IPS-20b (cell line): ENCODE data around the gene C1QTNF9B.
A peak's percentile ranks its signal among the peaks of the same experiment; 100 is the strongest.
"Not testable (repeated sequence)": the region's sequence is repeated elsewhere in the genome, so short reads cannot be mapped to it uniquely, and the experiment has no call there.

ENCODE experiments used
- H3K27ac ChIP-seq: one replicate; pipeline ENCODE4 v1.5.1; 2013; ENCODE audit warnings: low read length
- H3K27me3 ChIP-seq: 2 replicates; pipeline ENCODE4 v1.6.1; 2013; ENCODE audit warnings: mild to moderate bottlenecking, low read length, inconsistent platforms; ENCODE audit not compliant: insufficient read depth
- H3K36me3 ChIP-seq: 2 replicates; pipeline ENCODE4 v1.6.1; 2013; ENCODE audit warnings: low read depth, mild to moderate bottlenecking, inconsistent platforms, low read length, moderate library complexity; ENCODE audit not compliant: insufficient read depth
- H3K4me1 ChIP-seq: 2 replicates; pipeline ENCODE4 v1.6.1; 2013; ENCODE audit warnings: mild to moderate bottlenecking, control low read depth, inconsistent platforms, low read length, moderate library complexity; ENCODE audit not compliant: insufficient read depth
- H3K4me3 ChIP-seq: 2 replicates; pipeline ENCODE4 v1.5.1; 2013; ENCODE audit warnings: mild to moderate bottlenecking, low read length, inconsistent platforms
- H3K9ac ChIP-seq: 2 replicates; pipeline ENCODE4 v1.6.1; 2013; ENCODE audit warnings: low read depth, mild to moderate bottlenecking, inconsistent platforms, low read length, moderate library complexity
- H3K9me3 ChIP-seq: 2 replicates; pipeline ENCODE4 v1.6.1; 2013; ENCODE audit warnings: mild to moderate bottlenecking, low read depth, low read length, inconsistent platforms; ENCODE audit not compliant: insufficient read depth

The C1QTNF9B gene

GRCh38 chr13:23897452-23897919, at the start of gene C1QTNF9B:
C1QTNF9B (minus strand) TSS chr13:23897502.
- H3K9ac ChIP-seq, H3K4me1 ChIP-seq, H3K9me3 ChIP-seq, H3K27me3 ChIP-seq, H3K27ac ChIP-seq, H3K4me3 ChIP-seq, H3K36me3 ChIP-seq: not testable (repeated sequence)

- H3K4me1 ChIP-seq: no peaks in the 10 kb centered on the region
- no peaks in the 10 kb centered on the region for H3K9me3 ChIP-seq
- no peak overlapping the region for H3K4me3 ChIP-seq
- no peak overlapping the region for H3K9ac ChIP-seq
- H3K27me3 ChIP-seq: no peaks in the 10 kb centered on the region
- no peaks in the 10 kb centered on the region for H3K36me3 ChIP-seq
- H3K27ac ChIP-seq: no peak overlapping the region
These were observed 49.6 kb upstream of the C1QTNF9B start for GRCh38 chr13:23946900-23947299.

GRCh38 chr13:23946067-23946466, 48.8 kb upstream of the C1QTNF9B start:
- Histone ChIP-seq H3K9ac (no peak overlapping the region), H3K4me3 (no peak overlapping the region), H3K4me1 (no peaks in the 10 kb centered on the region), H3K27me3 (no peaks in the 10 kb centered on the region), H3K27ac (no peak overlapping the region), H3K36me3 (no peaks in the 10 kb centered on the region), H3K9me3 (no peaks in the 10 kb centered on the region)

GRCh38 chr13:23945612-23946011, 48.3 kb upstream of the C1QTNF9B start:
- Histone ChIP-seq H3K27ac (no peak overlapping the region), H3K4me1 (no peaks in the 10 kb centered on the region), H3K4me3 (no peak overlapping the region), H3K9me3 (no peaks in the 10 kb centered on the region), H3K9ac (no peak overlapping the region), H3K27me3 (no peaks in the 10 kb centered on the region), H3K36me3 (no peaks in the 10 kb centered on the region)

- Histone ChIP-seq H3K4me1 (no peaks in the 10 kb centered on the region), H3K4me3 (no peak overlapping the region), H3K36me3 (no peaks in the 10 kb centered on the region), H3K9ac (no peak overlapping the region), H3K27ac (no peak overlapping the region), H3K27me3 (no peaks in the 10 kb centered on the region), H3K9me3 (no peaks in the 10 kb centered on the region)
These were observed 43.9 kb upstream of the C1QTNF9B start for GRCh38 chr13:23941211-23941610.

- H3K27me3 ChIP-seq, H3K4me3 ChIP-seq, H3K27ac ChIP-seq, H3K4me1 ChIP-seq, H3K9ac ChIP-seq, H3K9me3 ChIP-seq, H3K36me3 ChIP-seq: not testable (repeated sequence)
These were observed 42.4 kb upstream of the C1QTNF9B start for GRCh38 chr13:23939666-23940065.

- no peaks in the 10 kb centered on the region for H3K9me3 ChIP-seq
- H3K36me3 ChIP-seq: no peaks in the 10 kb centered on the region
- H3K27me3 ChIP-seq: no peaks in the 10 kb centered on the region
- H3K9ac ChIP-seq: no peak overlapping the region
- H3K4me3 ChIP-seq: no peak overlapping the region
- no peaks in the 10 kb centered on the region for H3K4me1 ChIP-seq
- no peak overlapping the region for H3K27ac ChIP-seq
These were observed 37.2 kb upstream of the C1QTNF9B start for GRCh38 chr13:23934520-23934919.

GRCh38 chr13:23928985-23929384, 31.7 kb upstream of the C1QTNF9B start:
- Histone ChIP-seq H3K27me3 (no peaks in the 10 kb centered on the region), H3K4me1 (no peaks in the 10 kb centered on the region), H3K36me3 (no peaks in the 10 kb centered on the region), H3K4me3 (no peak overlapping the region), H3K9ac (no peak overlapping the region), H3K9me3 (no peaks in the 10 kb centered on the region), H3K27ac (no peak overlapping the region)

- H3K4me1 ChIP-seq: peaks cover 6% of the 10 kb centered on the region
- H3K9ac ChIP-seq: no peak overlapping the region
- no peaks in the 10 kb centered on the region for H3K9me3 ChIP-seq
- no peak overlapping the region for H3K4me3 ChIP-seq
- H3K27ac ChIP-seq: no peak overlapping the region
- no peaks in the 10 kb centered on the region for H3K27me3 ChIP-seq
- no peaks in the 10 kb centered on the region for H3K36me3 ChIP-seq
These were observed 25.7 kb upstream of the C1QTNF9B start for GRCh38 chr13:23923031-23923430.

- Histone ChIP-seq H3K27me3 (no peaks in the 10 kb centered on the region), H3K36me3 (no peaks in the 10 kb centered on the region), H3K9ac (no peak overlapping the region), H3K4me1 (peaks cover 6% of the 10 kb centered on the region), H3K9me3 (no peaks in the 10 kb centered on the region), H3K27ac (peak overlapping the region; percentile 11), H3K4me3 (no peak overlapping the region)
These were observed 25.0 kb upstream of the C1QTNF9B start for GRCh38 chr13:23922005-23922932.

- no peaks in the 10 kb centered on the region for H3K36me3 ChIP-seq
- H3K9ac ChIP-seq: no peak overlapping the region
- no peak overlapping the region for H3K4me3 ChIP-seq
- no peaks in the 10 kb centered on the region for H3K27me3 ChIP-seq
- H3K4me1 ChIP-seq: peaks cover 6% of the 10 kb centered on the region
- H3K9me3 ChIP-seq: no peaks in the 10 kb centered on the region
- H3K27ac ChIP-seq: no peak overlapping the region
These were observed 24.2 kb upstream of the C1QTNF9B start for GRCh38 chr13:23921451-23921888.

- no peak overlapping the region for H3K27ac ChIP-seq
- H3K9ac ChIP-seq: no peak overlapping the region
- H3K9me3 ChIP-seq: no peaks in the 10 kb centered on the region
- peaks cover 6% of the 10 kb centered on the region for H3K4me1 ChIP-seq
- no peak overlapping the region for H3K4me3 ChIP-seq
- no peaks in the 10 kb centered on the region for H3K36me3 ChIP-seq
- H3K27me3 ChIP-seq: no peaks in the 10 kb centered on the region
These were observed 21.7 kb upstream of the C1QTNF9B start for GRCh38 chr13:23919006-23919405.
